H9 (cell line): ENCODE measurements around the gene NKX6-2. TPM values are rescaled to one million over a fixed set of nuclear protein-coding genes. Genes with fewer than 3 reads are reported as not detected.

Source experiments
- DNase-seq: peaks from one replicate; pipeline ENCODE4 v3.0.0-alpha.2; 2017
- H2AFZ ChIP-seq: one replicate; pipeline ENCODE4 v1.6.1; 2013; ENCODE audit warnings: mild to moderate bottlenecking, low read length, control low read depth, moderate library complexity
- H2AK5ac ChIP-seq: 2 replicates; pipeline ENCODE4 v1.6.1; 2013; ENCODE audit warnings: low read length, control low read depth, mixed read lengths; ENCODE audit not compliant: insufficient read length
- H2BK120ac ChIP-seq: one replicate; pipeline ENCODE4 v1.6.1; 2013; ENCODE audit warnings: low read depth, mild to moderate bottlenecking, low read length, control low read depth, inconsistent platforms; ENCODE audit not compliant: poor library complexity, severe bottlenecking
- H2BK12ac ChIP-seq: 2 replicates; pipeline ENCODE4 v1.6.1; 2013; ENCODE audit warnings: low read length, control low read depth, mixed read lengths, low read depth; ENCODE audit not compliant: insufficient read length
- H2BK15ac ChIP-seq: 2 replicates; pipeline ENCODE4 v1.6.1; 2013; ENCODE audit warnings: low read depth, low read length, control low read depth
- H2BK20ac ChIP-seq: one replicate; pipeline ENCODE4 v1.6.1; 2013; ENCODE audit warnings: low read depth, mild to moderate bottlenecking, low read length, control low read depth, inconsistent platforms; ENCODE audit not compliant: poor library complexity, severe bottlenecking
- H2BK5ac ChIP-seq: 2 replicates; pipeline ENCODE4 v1.6.1; 2013; ENCODE audit warnings: low read length, control low read depth, mixed read lengths; ENCODE audit not compliant: insufficient read length
- H3K14ac ChIP-seq: 2 replicates; pipeline ENCODE4 v1.6.1; 2013; ENCODE audit warnings: low read length, control low read depth; ENCODE audit not compliant: insufficient read depth
- H3K18ac ChIP-seq: 2 replicates; pipeline ENCODE4 v1.6.1; 2013; ENCODE audit warnings: low read depth, mild to moderate bottlenecking, mixed read lengths, low read length, control low read depth; ENCODE audit not compliant: insufficient read length
- H3K23ac ChIP-seq: 2 replicates; pipeline ENCODE4 v1.6.1; 2013; ENCODE audit warnings: low read length, control low read depth, mixed read lengths, low read depth; ENCODE audit not compliant: insufficient read length
- H3K23me2 ChIP-seq: 2 replicates; pipeline ENCODE4 v1.6.1; 2013; ENCODE audit warnings: low read depth, mild to moderate bottlenecking, mixed read lengths, low read length, control low read depth; ENCODE audit not compliant: insufficient read length, poor library complexity, severe bottlenecking
- H3K27ac ChIP-seq: 2 replicates; pipeline ENCODE4 v1.5.1; 2013; ENCODE audit warnings: low read length, control low read depth, mixed read lengths, low read depth; ENCODE audit not compliant: insufficient read length
- H3K27me3 ChIP-seq: 2 replicates; pipeline ENCODE4 v1.6.1; 2013; ENCODE audit warnings: low read length, control low read depth, inconsistent platforms; ENCODE audit not compliant: insufficient read depth
- H3K4ac ChIP-seq: 2 replicates; pipeline ENCODE4 v1.6.1; 2013; ENCODE audit warnings: low read depth, mild to moderate bottlenecking, control low read depth, inconsistent platforms, low read length, moderate library complexity
- H3K4me1 ChIP-seq: 2 replicates; pipeline ENCODE4 v1.6.1; 2013; ENCODE audit warnings: low read length, control low read depth, inconsistent platforms; ENCODE audit not compliant: insufficient read depth
- H3K4me2 ChIP-seq: 2 replicates; pipeline ENCODE4 v1.6.1; 2013; ENCODE audit warnings: low read length, control low read depth, mixed read lengths; ENCODE audit not compliant: insufficient read length, insufficient read depth
- H3K56ac ChIP-seq: 2 replicates; pipeline ENCODE4 v1.6.1; 2013; ENCODE audit warnings: low read depth, mild to moderate bottlenecking, mixed read lengths, low read length, control low read depth; ENCODE audit not compliant: insufficient read length
- H3K79me1 ChIP-seq: 2 replicates; pipeline ENCODE4 v1.6.1; 2013; ENCODE audit warnings: low read depth, mild to moderate bottlenecking, moderate library complexity, low read length, control low read depth, inconsistent platforms; ENCODE audit not compliant: insufficient read depth, poor library complexity, severe bottlenecking
- H3K79me2 ChIP-seq: 2 replicates; pipeline ENCODE4 v1.6.1; 2013; ENCODE audit warnings: low read length, control low read depth, inconsistent platforms; ENCODE audit not compliant: insufficient read depth
- H3K9ac ChIP-seq: 2 replicates; pipeline ENCODE4 v1.6.1; 2013; ENCODE audit warnings: low read length, control low read depth, mixed read lengths; ENCODE audit not compliant: insufficient read length; ENCODE audit errors: extremely low read depth
- H3K9me3 ChIP-seq: one replicate; pipeline ENCODE4 v1.6.1; 2013; ENCODE audit warnings: low read depth, low read length, inconsistent platforms; ENCODE audit not compliant: control insufficient read depth
- H3T11ph ChIP-seq: one replicate; pipeline ENCODE4 v1.6.1; 2013; ENCODE audit warnings: mild to moderate bottlenecking, low read length, control low read depth, inconsistent platforms
- H4K20me1 ChIP-seq: one replicate; pipeline ENCODE4 v1.6.1; 2013; ENCODE audit not compliant: control insufficient read depth, insufficient read length, insufficient read depth
- H4K5ac ChIP-seq: 2 replicates; pipeline ENCODE4 v1.6.1; 2013; ENCODE audit warnings: low read depth, mild to moderate bottlenecking, mixed read lengths, low read length, control low read depth; ENCODE audit not compliant: insufficient read length
- H4K8ac ChIP-seq: replicated peaks from 2 replicates; pipeline ENCODE4 v1.6.1; 2013; ENCODE audit warnings: low read length, control low read depth, mixed read lengths, low read depth; ENCODE audit not compliant: insufficient read length
- H4K91ac ChIP-seq: 2 replicates; pipeline ENCODE4 v1.6.1; 2013; ENCODE audit warnings: low read depth, mild to moderate bottlenecking, moderate library complexity, mixed read lengths, low read length, control low read depth; ENCODE audit not compliant: insufficient read length
- H3K27ac Mint-ChIP-seq, 3 experiments: 2 replicates in 2 of 3; 3 replicates in 1 of 3; pipeline ENCODE4 v1.8.0; 2020 to 2021; ENCODE audit warnings: mixed read lengths in 3 of 3, mild to moderate bottlenecking in 1 of 3, moderate library complexity in 1 of 3
- H3K27me3 Mint-ChIP-seq: 2 replicates; pipeline ENCODE4 v1.8.0; 2021; ENCODE audit warnings: low read depth, mild to moderate bottlenecking, moderate library complexity, mixed read lengths
- H3K36me3 Mint-ChIP-seq, 3 experiments: 2 replicates in 2 of 3; 3 replicates in 1 of 3; pipeline ENCODE4 v1.8.0; 2020 to 2021; ENCODE audit warnings: low read depth in 3 of 3, mixed read lengths in 3 of 3; ENCODE audit not compliant: insufficient read depth in 1 of 3
- H3K4me1 Mint-ChIP-seq, 2 experiments: 2 replicates each; pipeline ENCODE4 v1.8.0; 2020; ENCODE audit warnings: mixed read lengths in 2 of 2
- H3K4me3 Mint-ChIP-seq, 2 experiments: 2 replicates in 1 of 2; 3 replicates in 1 of 2; pipeline ENCODE4 v1.8.0; 2020 to 2021; ENCODE audit warnings: mild to moderate bottlenecking in 2 of 2, mixed read lengths in 2 of 2, moderate library complexity in 1 of 2
- H3K9me3 Mint-ChIP-seq, 2 experiments: 2 replicates in 1 of 2; 3 replicates in 1 of 2; pipeline ENCODE4 v1.8.0; 2020; ENCODE audit warnings: mild to moderate bottlenecking in 2 of 2, mixed read lengths in 2 of 2, moderate library complexity in 1 of 2
- CTCF ChIP-seq: fragments of 200-600 bp; sonication (generic); conservative IDR thresholded peaks from 3 replicates; pipeline ENCODE4 v1.8.0; 2021; ENCODE audit warnings: antibody characterized with exemption, mild to moderate bottlenecking
- WGBS: extraction: QIAGEN DNeasy Blood & Tissue Kit; methylation state at CpG from one replicate; pipeline ENCODE4 v1.1.7; 2013; ENCODE audit warnings: missing lambda C conversion rate, low lambda C conversion rate, mixed read lengths; ENCODE audit not compliant: insufficient read length; ENCODE audit errors: extremely low coverage; 5-methylcytosine and 5-hydroxymethylcytosine counted together
- total RNA-seq: library from RNA; stranded (reverse); gene quantifications from 2 replicates; pipeline ENCODE4 v1.2.1, GENCODE V29; 2021

The NKX6-2 gene
- total RNA-seq, 1 experiment from 2014 or later = 0.13 TPM

DNA sequence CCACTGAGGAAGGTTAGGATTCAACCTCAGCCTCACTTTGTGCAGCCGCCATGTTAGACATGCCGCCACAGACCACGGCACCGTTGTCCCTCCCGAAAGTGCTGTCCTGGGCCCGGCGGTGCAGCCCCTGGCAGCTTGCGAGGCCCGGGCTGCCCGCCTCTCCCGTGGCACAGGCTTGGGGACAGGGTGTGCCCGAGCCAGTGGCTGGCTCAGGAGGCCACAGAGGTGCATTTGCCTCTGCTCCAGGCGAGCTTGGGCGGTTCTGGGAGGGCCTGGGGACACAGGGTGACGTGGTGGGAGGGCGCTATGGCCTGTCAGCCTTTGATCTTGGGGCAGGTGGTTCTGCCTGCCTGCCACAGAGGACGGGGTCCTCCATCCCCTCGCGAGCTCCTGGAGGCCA is 41.1 kb downstream of the NKX6-2 start:
- H4K5ac ChIP-seq = no peak overlapping the region
- no peak overlapping the region for H3K23ac ChIP-seq
- H3K4ac ChIP-seq = no peak overlapping the region
- H4K91ac ChIP-seq = no peak overlapping the region
- no peak for TF ChIP-seq CTCF
- no peak overlapping the region for H3K4me2 ChIP-seq
- H4K20me1 ChIP-seq = no peaks in the 10 kb centered on the region
- H3K79me1 ChIP-seq = no peaks in the 10 kb centered on the region
- no peaks in the 10 kb centered on the region for H3K9me3 ChIP-seq
- Mint-ChIP-seq H3K4me1 (peaks cover 47 to 53% of the 10 kb centered on the region in 2 experiments), H3K4me3 (no peak overlapping the region), H3K36me3 (no peaks in the 10 kb centered on the region), H3K27me3 (peaks cover 2% of the 10 kb centered on the region; the same call in 1 of the 2 replicates), H3K9me3 (no peaks in the 10 kb centered on the region), H3K27ac (no peak overlapping the region)
- no peak overlapping the region for H3K27ac ChIP-seq
- H2AFZ ChIP-seq = no peak overlapping the region
- H2BK12ac ChIP-seq = no peak overlapping the region
- H3K23me2 ChIP-seq = no peaks in the 10 kb centered on the region
- H3K79me2 ChIP-seq = no peaks in the 10 kb centered on the region
- H3K4me1 ChIP-seq = no peaks in the 10 kb centered on the region; the same call in 1 of the 2 replicates
- H3K14ac ChIP-seq = no peak overlapping the region; the same call in 1 of the 2 replicates
- no peak overlapping the region for H2AK5ac ChIP-seq
- H2BK120ac ChIP-seq = no peak overlapping the region
- no peaks in the 10 kb centered on the region for H3K27me3 ChIP-seq
- H2BK5ac ChIP-seq = no peak overlapping the region
- WGBS = no CpG with 5 or more reads among the region's 19 CpGs
- H3T11ph ChIP-seq = no peak overlapping the region
- no peak overlapping the region for H4K8ac ChIP-seq
- DNase-seq = no peak
- no peak overlapping the region for H2BK15ac ChIP-seq
- no peak overlapping the region for H3K18ac ChIP-seq
- H3K56ac ChIP-seq = no peak overlapping the region
- no peak overlapping the region for H3K9ac ChIP-seq
- H2BK20ac ChIP-seq = no peak overlapping the region
